Mesenteric fat pad (tissue), 1 donor: ENCODE data around the gene OBSCN. TPM values are rescaled to one million over a fixed set of nuclear protein-coding genes. Genes with fewer than 3 reads are reported as not detected.
"Not testable (repeated sequence)": the region's sequence is repeated elsewhere in the genome, so short reads cannot be mapped to it uniquely, and the experiment has no call there.

Experiments used
- DNase-seq: peaks from one replicate; pipeline ENCODE4 v3.0.0-alpha.2; 2020; ENCODE audit warnings: low spot score
- total RNA-seq: library from RNA; stranded (reverse); fragmentation: NEBNext Ultra II Directional; extraction: Animal tissue kit (Norgen Biotek cat#: 25700); gene quantifications from one replicate; pipeline ENCODE4 v1.2.1, GENCODE V29; 2021
- donor health status: DM: yes; HTN: yes; CAD: no.

OBSCN gene
- total RNA-seq, 1 donor from 2014 or later = 3.7 TPM

DNA sequence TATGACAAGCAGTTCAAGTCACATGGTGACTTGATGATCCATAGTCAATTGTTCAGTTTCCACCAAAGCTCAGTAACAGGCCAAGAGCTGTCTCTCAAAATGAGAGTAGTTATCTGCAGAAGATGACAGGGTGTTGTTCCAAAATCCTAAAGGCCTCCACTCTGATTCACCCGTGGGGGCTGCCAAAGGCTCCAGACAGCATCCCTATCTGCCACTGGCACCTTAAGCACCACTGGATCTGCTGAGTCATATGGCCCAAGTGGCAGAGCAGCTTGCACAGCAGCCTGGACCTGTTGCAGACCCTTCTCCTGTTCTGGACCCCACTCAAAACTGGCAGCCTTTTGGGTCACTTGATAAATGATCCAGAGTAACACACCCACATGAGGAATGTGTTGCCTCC, 44.6 kb downstream of the OBSCN start:
- DNase-seq = not testable (repeated sequence)

DNA sequence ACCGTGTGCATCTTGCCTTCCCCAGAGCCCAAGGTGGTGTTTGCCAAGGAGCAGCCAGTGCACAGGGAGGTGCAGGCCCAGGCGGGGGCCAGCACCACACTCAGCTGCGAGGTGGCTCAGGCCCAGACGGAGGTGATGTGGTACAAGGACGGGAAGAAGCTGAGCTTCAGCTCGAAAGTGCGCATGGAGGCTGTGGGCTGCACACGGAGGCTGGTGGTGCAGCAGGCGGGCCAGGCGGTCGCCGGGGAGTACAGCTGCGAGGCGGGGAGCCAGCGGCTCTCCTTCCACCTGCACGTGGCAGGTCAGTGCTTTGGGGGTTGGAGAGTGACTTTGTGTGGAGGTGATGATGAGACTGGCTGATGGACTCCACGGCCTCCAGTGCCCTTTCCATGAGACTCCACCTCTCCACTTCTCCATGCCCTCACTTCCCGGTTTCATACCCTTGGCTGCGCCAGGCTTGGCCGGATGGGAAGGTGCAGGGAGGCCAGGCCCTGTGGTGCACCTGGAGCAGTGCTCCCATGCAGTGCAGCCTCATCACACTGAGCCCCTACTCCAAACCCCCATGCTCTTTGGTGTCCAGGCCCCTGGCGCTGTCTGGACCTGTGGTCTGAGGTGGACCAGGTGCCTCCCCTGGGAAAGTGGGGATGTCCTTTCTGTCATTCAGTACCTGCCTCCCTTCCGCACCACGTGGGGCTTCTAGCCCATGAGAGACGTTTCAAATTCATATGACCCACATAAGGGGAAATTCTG, 49.0 kb downstream of the OBSCN start:
- DNase-seq = no peak

DNA sequence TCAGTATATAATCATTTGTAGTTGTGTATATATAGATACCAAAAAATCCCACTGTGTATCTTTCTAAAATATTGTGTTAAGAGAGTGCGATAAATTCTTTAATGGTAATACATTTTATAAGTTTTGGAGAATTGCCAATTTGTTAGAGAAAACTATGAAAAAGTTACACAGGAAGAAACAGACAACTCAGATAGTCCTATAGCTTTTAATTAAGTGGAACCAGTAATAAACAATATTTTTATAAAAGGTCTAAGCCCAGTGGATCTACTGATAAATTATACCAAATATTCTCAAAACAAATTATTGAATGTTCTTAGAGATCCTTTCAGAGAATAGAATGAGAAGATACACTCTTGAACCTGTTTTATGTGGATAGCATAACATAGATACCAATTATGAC, 50.6 kb downstream of the OBSCN start:
- no peak for DNase-seq

DNA sequence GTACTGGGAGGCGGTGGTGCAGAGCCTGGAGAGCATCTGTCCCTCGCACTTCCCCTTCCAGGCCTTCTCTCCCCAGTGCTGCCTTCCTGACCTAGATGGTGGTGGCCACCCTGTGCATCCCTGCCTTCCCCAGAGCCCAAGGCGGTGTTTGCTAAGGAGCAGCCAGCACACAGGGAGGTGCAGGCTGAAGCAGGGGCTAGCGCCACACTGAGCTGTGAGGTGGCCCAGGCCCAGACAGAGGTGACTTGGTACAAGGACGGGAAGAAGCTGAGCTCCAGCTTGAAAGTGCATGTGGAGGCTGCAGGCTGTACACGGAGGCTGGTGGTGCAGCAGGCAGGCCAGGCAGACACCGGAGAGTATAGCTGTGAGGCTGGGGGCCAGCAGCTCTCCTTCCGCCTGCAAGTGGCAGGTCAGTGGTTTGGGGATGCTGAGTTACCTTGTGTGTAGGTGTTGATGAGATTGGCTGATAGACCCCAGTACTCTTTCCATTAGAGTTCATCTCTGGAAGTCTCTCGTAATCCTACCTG, 51.6 kb downstream of the OBSCN start:
- no peak for DNase-seq

DNA sequence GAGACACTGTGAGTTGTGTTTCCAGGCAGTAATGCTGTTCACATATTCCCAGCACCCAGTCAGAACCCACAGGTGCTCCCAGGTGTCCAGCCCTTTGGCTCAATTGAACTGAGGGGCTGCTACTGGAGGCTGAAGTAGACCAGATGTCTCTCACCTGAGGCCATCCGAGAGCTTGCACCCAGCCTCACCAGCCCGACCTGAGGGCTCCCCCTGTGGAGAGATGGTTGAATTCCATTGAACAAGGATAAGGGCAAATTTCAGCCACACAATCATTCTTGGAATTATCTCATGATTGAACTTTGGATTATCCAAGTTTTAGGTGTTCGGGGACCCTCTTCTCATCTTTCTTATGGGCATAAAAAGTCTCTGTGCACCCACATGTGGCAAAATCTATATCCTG, 52.1 kb downstream of the OBSCN start:
- DNase-seq = no peak

DNA sequence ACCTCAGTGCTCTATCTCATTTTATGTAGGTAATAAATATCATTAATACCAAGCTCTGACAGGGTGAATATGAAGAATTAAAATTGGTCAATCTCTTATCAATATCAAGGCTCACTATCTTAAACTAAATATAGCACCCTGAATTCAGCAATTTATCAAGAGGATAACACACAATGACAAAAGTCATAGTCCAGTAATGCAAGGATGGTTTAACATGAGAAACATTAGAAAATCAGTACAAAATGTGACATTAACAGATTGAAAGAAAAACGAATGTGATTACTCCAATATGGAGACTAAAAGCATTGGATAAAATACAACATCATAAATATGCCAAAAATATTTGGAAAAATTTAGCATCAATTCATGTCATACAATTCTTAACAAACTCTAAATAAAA, 53.9 kb downstream of the OBSCN start:
- DNase-seq = no peak

DNA sequence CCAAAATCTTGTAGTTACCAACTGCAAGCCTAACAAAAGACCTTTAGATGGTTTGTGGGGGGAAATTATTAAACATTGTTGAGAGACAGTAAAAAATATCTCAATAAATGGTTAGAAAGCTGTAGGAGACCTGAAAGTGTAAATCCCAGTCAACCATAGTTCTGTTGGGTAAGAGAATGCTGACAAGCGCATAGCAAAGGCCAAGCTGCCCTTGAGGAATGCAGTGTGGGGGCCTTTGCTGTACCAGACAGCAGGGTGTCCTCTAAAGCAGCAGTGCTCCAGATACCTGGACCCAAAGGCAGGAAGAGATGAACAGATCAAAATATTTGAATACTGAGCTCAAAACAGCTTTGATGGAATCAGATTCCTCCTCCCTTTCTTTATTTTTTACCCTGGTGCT, 54.6 kb downstream of the OBSCN start:
- DNase-seq = no peak

DNA sequence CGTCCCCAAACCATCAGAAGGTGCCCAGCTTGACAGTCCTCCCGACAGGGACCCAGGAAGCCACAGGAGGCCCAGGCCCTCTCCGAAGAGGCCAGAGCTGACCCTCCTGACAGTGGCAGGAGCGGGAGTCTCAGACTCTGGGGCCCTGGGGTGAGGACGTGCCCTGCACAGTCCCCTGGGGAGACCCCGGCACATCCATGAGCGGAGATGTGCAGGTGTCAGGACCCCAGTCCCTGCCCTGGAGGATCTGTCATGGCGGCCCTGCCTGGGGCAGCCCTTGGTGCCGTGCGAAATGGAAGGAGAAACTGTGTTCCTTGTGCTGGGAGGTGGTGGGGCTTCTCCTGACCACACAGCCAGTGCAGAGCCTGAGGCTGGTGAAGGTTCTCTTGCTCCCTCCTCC, 55.8 kb downstream of the OBSCN start:
- no peak for DNase-seq

DNA sequence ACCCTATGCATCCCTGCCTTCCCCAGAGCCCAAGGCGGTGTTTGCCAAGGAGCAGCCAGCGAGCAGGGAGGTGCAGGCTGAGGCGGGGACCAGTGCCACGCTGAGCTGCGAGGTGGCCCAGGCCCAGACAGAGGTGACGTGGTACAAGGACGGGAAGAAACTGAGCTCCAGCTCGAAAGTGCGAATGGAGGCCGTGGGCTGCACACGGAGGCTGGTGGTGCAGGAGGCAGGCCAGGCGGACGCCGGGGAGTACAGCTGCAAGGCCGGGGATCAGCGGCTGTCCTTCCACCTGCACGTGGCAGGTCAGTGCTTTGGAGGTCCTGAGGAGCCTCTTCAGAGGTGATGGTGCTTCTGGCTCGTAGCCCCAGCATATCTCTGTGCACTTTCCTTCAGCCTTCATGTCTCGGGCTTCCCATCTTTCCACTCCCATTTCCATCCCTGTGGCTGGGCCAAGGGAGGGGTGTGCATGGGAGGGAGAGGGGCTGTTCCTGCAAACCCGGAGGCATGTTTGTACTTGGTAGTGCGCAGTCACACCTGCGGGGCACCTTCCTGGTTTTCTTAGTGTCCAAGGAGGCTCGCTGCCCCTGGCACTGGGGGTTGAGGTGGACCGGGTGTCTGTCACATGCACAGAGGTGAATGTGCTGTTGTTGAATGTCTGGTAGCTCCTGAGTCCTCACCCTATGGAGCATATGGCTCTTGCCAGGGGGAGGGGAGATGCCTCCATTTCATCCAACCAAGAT, 56.4 kb downstream of the OBSCN start:
- no peak for DNase-seq

DNA sequence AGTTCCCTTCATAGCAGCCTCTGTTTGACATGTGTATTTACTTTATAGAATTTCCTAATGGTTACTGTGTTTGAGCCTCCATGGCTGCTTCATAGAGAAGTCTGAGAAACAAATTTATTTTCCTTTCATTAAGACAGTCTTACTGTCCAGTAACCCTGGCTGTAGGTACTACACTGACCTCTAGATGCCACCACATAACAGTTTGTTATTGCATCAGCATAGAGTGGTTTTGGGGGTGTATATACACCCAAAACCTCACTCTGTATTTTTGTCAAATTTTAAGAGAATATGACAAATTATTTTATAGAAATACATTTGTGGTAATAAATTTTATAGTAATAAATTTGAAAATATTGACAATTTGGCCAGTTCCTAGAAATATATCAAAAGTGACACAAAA, 57.3 kb downstream of the OBSCN start:
- no peak for DNase-seq

DNA sequence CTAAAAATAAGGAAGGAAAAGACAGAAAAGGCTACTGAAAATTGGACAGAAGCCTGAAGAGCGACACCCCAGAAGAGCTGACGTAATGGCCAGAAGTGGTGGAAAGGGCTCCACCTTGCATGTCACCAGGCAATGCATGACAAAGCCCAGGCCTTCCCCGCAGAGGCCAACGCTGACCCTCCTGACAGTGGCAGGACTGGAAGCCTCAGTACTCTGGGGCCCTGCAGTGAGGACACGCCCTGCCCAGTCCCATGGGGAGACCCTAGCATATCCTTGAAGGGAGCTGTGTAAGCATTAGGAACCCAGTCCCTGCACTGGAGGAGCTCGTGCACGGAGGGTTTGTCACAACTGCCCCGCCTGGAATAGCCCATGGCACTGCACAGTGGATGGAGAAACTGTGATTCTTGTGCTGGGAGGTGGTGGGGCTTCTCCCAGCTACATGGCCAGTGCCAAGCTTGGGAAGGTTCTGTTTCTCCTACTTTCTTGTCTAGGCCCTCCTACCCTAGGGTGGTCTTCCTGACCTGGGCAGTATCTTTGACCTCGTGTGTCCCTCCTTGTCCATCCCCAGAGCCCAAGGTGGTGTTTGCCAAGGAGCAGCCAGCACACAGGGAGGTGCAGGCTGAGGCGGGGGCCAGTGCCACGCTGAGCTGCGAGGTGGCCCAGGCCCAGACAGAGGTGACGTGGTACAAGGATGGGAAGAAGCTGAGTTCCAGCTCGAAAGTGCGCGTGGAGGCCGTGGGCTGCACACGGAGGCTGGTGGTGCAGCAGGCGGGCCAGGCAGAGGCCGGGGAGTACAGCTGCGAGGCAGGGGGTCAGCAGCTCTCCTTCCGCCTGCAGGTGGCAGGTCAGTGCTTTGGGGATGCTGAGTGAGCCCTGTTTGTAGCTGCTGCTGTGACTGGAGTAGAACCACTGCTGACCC, 60.4 kb downstream of the OBSCN start:
- DNase-seq = peak; percentile 83

DNA sequence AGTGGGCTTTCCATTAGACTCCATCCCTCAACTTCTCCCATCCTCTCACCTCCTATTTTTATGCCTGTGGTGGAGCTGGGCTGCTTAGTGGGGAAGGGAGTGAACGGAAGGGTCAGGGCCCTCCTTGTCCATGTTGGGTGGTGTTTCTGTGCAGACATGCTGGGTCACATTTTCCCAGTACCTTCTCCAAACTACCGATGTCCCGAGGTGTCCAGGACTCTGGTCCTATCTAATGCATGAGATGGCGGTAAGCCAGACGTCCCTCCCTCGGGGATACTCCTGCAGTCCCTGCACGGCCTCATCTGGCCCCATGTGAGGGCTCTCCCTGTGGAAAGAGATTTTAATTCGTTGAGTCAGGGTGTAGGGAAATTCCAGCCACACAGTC, 61.0 kb downstream of the OBSCN start:
- peak; percentile 41 for DNase-seq

DNA sequence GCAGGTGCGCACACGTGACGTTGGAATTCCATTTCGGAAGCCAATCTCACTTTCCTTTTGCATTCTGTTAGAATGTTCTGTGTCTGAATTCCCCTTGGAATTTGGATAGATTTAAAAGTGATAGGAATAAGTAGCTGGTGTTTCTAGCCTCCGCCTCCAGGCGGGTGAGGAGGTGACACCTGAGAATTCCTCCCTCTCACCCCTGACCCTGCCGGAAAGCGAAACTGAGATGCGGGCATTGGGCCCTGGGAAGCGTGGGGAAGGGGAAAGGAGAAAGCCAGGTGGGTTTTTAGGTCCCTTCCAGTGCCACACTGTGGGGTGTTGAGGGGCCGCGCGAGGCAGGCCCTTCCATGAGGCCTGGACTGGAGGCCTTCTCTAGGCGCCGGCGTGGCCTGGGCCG, 61.6 kb downstream of the OBSCN start:
- not testable (repeated sequence) for DNase-seq

DNA sequence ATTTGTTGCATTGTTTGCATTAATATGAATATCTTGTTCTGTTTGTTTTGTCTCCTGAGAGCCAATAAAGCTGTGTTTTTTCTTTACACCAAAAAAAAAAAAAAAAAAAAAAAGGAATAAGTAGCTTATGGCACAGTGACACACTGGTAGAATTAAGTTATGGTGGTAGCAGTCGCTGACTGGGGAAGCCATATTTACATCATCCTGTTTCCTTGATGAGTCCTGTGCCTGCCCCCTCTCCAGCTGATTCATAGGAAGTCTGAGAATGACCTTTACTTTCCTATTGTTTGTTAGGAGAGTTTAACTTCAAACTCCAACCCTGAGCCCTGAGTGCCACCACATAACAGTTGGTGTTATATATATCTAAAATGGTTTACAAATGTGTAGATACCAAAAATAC, 62.2 kb downstream of the OBSCN start:
- DNase-seq = no peak

DNA sequence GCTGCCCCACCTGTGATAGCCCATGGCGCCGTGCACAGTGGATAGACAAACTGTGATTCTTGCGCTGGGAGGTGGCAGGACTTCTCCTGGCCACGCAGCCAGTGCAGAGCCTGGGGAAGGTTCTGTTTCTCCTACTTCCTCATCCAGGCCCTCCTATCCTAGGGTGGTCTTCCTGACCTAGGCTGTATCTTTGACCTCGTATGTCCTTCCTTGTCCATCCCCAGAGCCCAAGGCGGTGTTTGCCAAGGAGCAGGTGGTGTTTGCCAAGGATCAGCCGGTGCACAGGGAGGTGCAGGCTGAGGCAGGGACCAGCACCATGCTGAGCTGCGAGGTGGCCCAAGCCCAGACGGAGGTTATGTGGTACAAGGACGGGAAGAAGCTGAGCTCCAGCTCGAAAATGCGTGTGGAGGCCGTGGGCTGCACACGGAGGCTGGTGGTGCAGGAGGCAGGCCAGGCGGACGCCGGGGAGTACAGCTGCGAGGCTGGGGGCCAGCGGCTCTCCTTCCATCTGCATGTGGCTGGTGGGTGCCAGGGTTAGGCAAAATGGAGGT, 63.9 kb downstream of the OBSCN start:
- DNase-seq = peak; percentile 73

DNA sequence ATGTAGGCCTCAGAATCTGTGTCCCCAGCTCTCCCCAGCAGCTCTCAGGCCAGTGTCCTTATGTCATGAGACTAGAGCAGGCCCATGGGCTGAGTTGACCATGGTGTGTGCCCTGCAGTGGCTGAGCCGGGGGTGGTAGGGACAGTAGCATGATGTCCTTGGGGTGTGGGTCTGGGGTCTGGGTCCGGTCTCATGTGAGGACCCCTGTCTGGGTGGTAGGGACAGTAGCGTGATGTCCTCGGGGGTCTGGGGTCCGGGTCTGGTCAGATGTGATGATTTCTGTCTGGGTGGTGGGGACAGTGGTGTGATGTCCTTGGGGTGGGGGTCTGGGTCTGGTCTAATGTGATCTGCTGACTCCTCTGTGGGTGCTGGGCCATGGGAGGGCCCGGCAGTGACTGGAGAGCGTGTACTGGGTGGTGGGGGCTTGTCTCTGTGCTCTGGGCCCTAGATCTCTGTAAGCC, 64.5 kb downstream of the OBSCN start:
- DNase-seq = no peak

DNA sequence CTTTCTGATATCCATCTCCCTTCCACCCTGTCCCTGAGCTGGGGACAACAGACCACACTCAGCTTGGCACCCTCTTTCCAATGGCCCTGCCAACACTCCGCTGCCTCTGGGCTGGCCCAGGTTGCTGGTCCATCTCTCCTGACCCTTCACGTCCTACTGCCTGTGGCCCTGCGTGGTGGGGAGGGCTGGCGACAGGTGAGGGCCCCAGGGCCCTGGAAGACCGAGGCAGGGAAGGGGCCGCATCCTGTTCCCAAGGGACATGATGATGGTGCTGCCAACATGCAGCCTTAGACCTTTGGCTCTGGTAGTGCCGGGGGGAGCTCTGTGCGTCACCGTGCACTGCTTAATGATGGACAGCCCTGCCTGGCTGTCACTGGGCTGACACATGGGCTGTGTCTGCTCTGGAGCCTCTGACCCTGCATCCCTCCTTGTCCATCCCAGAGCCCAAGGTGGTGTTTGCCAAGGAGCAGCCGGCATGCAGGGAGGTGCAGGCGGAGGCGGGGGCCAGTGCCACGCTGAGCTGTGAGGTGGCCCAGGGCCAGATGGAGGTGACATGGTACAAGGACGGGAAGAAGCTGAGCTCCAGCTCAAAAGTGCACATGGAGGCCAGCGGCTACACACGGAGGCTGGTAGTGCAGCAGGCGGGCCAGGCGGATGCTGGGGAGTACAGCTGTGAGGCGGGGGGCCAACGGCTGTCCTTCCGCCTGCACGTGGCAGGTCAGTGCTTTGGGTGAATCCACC, 65.2 kb downstream of the OBSCN start:
- peak; percentile 83 for DNase-seq

DNA sequence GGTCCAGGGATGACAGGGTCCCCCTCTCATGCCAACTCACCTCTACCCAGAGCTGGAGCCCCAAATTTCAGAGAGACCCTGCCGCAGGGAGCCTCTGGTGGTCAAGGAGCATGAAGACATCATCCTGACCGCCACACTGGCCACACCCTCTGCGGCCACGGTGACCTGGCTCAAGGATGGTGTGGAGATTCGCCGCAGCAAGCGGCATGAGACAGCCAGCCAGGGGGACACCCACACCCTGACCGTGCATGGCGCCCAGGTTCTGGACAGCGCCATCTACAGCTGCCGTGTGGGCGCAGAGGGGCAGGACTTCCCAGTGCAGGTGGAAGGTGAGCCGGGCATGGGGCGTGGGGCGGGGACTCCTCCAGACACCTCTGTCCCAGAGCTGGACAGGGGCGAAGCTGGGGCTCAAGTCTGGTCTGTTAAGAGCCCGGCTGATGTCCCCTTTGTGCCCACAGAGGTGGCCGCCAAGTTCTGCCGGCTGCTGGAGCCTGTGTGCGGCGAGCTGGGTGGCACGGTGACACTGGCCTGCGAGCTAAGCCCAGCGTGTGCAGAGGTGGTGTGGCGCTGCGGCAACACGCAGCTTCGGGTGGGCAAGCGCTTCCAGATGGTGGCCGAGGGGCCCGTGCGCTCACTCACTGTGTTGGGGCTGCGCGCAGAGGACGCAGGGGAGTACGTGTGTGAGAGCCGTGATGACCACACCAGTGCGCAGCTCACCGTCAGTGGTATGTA, 66.0 kb downstream of the OBSCN start:
- DNase-seq = peak; percentile 82

DNA sequence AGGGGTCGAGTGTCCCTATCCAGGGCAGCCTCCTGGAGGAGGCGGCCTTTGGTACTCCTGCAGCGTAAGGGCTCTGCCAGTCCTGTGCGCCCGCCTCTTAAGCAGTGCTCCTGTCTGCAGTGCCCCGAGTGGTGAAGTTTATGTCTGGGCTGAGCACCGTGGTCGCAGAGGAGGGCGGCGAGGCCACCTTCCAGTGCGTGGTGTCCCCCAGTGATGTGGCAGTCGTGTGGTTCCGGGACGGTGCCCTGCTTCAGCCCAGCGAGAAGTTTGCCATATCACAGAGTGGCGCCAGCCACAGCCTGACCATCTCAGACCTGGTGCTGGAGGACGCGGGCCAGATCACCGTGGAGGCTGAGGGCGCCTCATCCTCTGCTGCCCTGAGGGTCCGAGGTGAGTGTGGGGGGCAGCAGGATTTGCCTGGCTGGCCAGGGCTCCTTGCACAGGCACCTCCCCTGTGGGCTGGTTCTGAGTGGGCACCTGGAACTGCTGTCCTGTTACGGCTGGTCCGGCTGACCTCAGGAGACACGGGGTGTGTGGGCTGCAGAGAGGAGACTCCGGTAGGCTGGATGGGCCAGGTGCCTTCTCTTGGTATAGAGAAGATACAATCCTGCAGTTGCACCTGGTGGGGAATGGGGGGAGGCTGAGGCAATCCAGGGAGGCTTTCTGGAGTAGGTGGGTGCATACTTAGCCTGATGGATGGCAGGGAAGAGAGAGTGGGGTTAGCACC, 66.8 kb downstream of the OBSCN start:
- peak; percentile 83 for DNase-seq
